H7 (cell line): ENCODE data around the gene ANKMY1. TPM values are rescaled to one million over a fixed set of nuclear protein-coding genes. Genes with fewer than 3 reads are reported as not detected.

Experiments
- DNase-seq: peaks from one replicate; pipeline ENCODE4 v3.0.0; 2012
- H3K27me3 ChIP-seq: 2 replicates; pipeline ENCODE4 v1.6.0; 2011; ENCODE audit warnings: mild to moderate bottlenecking, low read length; ENCODE audit not compliant: control insufficient read depth, insufficient read depth
- H3K36me3 ChIP-seq: replicated peaks from 2 replicates; pipeline ENCODE4 v1.5.1; 2011; ENCODE audit warnings: low read length; ENCODE audit not compliant: control insufficient read depth, insufficient read depth
- H3K4me3 ChIP-seq: 2 replicates; pipeline ENCODE4 v1.5.1; 2011; ENCODE audit warnings: low read depth, mild to moderate bottlenecking, control low read depth, low read length, moderate library complexity; ENCODE audit not compliant: insufficient read depth
- total RNA-seq: library from RNA; depleted of rRNA; stranded (reverse); fragments of >200 nt; shearing (Covaris generic); gene quantifications from 2 replicates; pipeline ENCODE4 v1.2.3, GENCODE V29; 2014

ANKMY1 gene
- total RNA-seq, 1 experiment from 2014 or later = 3.6 TPM

DNA sequence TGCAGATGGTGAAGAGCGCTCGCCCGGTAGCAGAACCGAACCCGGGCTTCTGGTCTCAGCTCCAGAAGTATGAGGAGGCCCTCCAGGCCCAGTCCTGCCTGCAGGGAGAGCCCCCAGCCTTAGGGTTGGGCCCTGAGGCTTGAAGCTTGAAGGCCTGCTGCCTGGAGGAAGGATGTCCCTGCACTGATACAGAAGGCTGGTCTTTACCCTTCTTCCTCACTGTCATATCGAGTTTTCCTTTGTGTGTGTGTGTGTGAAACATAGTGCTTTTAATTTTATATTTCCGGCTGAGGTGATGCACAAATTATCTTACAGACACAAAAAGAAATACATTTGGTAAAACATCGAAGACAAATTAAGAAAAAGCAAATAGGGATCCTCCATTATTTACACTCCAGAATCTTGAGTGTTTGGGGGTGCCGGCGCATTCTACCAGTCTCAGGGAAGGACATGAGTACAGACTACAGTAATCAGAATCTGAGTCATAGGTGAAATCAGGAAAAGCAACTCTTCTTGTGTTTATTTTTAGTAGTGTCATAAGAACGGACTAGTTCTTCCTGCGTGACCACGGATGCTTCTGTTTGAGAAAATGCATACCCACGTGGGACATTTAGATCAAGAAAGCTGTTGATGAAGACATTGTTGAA, 3.7 kb upstream of the ANKMY1 start:
- Histone ChIP-seq H3K4me3 (peak overlapping the region; percentile 46), H3K27me3 (peaks cover 20% of the 10 kb centered on the region), H3K36me3 (no peaks in the 10 kb centered on the region; the same call in 1 of the 2 replicates)
- no peak for DNase-seq

DNA sequence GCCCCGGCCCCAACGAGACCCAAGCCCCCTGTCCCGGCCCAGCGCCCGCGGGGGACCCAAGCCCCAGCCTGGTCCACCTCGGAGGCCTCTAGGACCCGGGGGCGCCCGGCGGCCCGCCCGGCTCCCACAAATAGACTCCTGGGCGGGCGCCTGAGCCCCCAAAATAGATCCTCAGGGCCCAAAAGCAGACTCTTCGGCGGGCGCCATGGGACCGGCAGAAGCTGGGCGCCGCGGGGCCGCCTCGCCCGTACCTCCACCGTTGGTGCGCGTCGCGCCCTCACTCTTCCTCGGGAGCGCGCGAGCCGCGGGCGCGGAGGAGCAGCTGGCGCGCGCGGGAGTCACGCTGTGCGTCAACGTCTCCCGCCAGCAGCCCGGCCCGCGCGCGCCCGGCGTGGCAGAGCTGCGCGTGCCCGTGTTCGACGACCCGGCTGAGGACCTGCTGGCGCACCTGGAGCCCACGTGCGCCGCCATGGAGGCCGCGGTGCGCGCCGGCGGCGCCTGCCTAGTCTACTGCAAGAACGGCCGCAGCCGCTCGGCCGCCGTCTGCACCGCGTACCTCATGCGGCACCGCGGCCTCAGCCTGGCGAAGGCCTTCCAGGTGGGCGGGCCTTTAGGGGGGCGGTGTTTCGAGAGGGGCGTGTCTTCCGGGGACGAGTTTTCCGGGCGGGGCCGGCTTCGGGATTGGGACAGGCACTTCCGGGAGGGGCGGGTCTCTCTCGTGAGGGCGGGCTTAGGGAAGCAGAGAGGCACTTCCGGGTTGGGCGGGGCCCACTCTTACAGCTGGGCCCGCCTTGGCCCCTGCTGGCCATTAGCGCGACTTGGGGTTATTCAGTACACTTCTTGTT, 2.9 kb upstream of the ANKMY1 start:
- peak; percentile 98 for DNase-seq
- peaks cover 20% of the 10 kb centered on the region for H3K27me3 ChIP-seq
- H3K4me3 ChIP-seq = peak overlapping the region; percentile 74
- H3K36me3 ChIP-seq = no peaks in the 10 kb centered on the region; the same call in 1 of the 2 replicates

- peak; percentile 91 for DNase-seq
Measured at GRCh38 chr2:240560084-240560479, 2.3 kb upstream of the ANKMY1 start, which contains the start of gene DUSP28. TSS of gene DUSP28 (plus strand) at chr2:240560357. CDS start at chr2:240560685, 328 bp downstream.

DNA sequence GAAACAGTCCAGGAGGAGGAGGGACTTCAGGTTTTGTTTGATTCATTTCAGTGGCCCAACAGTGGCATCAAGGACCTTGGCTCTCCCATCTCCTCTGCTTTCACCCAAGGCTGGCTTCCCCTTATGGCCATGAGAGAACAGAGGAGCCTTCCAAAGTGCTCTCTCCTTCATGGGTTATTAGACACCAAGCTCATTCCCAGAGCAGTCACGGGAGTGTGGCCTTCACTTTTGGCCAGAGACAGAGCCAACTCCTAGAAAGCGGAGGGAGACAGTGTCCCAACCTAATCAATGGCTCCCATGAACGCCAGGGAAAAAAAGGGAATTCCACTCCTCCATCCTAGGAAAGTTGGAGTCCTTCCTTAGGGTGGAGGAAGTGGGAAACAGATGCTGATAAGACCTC, 1.5 kb upstream of the ANKMY1 start:
- Histone ChIP-seq H3K4me3 (no peak overlapping the region), H3K27me3 (peaks cover 20% of the 10 kb centered on the region), H3K36me3 (no peaks in the 10 kb centered on the region; the same call in 1 of the 2 replicates)
- no peak for DNase-seq

More at GRCh38 chr2:240560084-240560479, 2.3 kb upstream of the ANKMY1 start, which contains the start of gene DUSP28:
- Histone ChIP-seq H3K27me3 (peaks cover 20% of the 10 kb centered on the region), H3K4me3 (peak within 1 kb of the TSS; percentile 74), H3K36me3 (no peaks in the 10 kb centered on the region; the same call in 1 of the 2 replicates)

- H3K36me3 ChIP-seq = no peaks in the 10 kb centered on the region; the same call in 1 of the 2 replicates
- peaks cover 20% of the 10 kb centered on the region for H3K27me3 ChIP-seq
- H3K4me3 ChIP-seq = peak overlapping the region; percentile 23
- no peak for DNase-seq
Measured at GRCh38 chr2:240558236-240558761, 511 bp upstream of the ANKMY1 start.

GRCh38 chr2:240557101-240557751, 562 bp downstream of the ANKMY1 start:
- Histone ChIP-seq H3K27me3 (peaks cover 20% of the 10 kb centered on the region), H3K4me3 (peak overlapping the region; percentile 27), H3K36me3 (no peaks in the 10 kb centered on the region; the same call in 1 of the 2 replicates)
- DNase-seq = peak; percentile 70

DNA sequence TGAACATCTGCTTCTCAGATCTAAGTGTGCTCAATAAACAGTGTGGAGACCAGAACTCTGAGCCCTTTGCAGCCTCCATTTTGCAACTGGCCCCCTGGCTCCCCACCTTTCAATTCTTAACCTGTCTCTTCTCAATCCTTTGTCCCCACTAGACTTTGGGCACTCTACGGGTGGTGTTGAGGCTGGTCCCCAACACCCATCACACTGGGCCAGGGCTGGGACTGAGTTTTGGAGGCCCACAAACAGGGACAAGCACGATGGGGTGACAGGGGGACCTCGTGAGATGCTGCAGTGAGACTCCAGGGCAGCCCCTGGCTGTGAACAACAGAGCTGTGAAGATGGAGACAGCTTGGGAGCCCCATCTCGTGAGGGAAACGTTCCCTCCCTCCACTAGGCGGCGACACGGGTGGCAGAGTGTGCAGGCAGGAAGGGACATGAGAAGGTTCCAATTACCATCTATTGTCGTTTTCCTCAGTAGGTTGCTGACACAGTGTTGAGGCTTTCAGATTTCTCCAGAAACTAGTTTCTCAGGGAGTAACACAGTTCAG, 1.2 kb downstream of the ANKMY1 start:
- H3K27me3 ChIP-seq = peaks cover 20% of the 10 kb centered on the region
- H3K4me3 ChIP-seq = no peak overlapping the region
- no peaks in the 10 kb centered on the region; the same call in 1 of the 2 replicates for H3K36me3 ChIP-seq
- DNase-seq = peak; percentile 90

DNA sequence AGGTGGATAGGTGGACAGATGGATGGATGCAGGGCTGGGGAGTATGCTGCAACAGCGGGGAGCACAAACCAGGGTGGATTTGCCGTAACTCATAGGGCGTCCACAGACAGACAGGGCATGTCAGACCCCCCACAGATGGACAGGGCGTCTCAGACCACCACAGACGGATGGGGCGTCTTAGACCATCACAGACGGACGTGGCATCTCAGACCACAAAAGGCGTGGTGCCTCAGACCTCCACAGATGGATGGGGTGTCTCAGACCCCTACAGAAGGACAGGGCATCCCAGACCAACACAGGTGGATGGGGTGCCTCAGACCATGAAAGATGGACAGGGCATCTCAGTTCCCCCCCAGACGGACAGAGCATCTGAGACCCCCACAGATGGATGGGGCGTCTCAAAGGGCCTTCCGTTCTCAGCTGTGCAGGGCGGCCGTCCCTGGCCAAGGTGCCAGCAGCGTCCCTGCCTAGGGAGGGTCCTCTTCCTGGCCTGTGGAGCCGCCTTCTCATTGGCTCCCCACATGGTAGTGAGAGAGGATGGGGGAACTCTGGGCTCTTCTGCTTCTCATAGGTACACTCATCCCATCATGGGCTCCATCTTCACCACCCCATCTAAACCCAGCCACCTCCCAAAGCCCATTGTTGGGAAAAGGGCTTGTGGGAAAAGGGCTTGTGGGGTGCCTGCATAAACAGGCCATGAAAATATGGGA, 2.1 kb downstream of the ANKMY1 start:
- Histone ChIP-seq H3K36me3 (no peaks in the 10 kb centered on the region; the same call in 1 of the 2 replicates), H3K4me3 (no peak overlapping the region), H3K27me3 (peaks cover 20% of the 10 kb centered on the region)
- DNase-seq = no peak

DNA sequence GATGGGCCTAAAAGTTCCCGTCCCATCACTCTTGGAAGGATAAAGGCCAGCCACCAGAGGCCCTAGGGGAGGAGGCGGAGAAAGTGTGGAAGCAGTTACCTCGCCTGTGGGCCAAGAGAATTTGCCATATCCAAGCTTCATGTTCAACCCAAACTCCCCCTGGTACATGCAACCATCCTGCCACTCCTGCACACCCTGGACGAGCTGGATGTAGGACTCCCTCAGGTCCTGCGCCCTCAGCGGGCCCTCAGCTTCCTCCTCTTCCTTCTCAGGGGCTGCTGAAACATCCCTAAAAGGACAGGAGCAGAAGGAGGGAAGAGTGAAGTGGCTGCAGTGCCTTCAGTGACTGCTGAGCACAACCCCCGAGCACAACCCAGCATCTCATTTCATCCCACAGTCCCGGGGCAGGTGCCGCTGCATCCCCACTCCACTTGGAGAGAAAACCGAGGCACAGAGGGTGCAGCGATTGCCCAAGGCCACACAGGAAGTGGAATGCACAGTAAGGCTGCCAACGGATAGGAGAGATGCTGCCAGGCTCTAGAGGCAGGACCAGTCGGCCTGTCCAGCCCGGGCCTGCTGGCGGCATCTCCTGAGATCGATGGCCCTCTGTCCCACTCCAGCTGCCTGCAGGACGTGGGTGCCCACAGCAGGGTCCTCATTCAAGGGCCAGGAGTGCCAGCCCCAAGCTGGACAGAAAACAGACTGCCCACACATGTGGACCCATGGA, 2.9 kb downstream of the ANKMY1 start:
- Histone ChIP-seq H3K27me3 (peaks cover 20% of the 10 kb centered on the region), H3K4me3 (no peak overlapping the region), H3K36me3 (no peaks in the 10 kb centered on the region; the same call in 1 of the 2 replicates)
- DNase-seq = peak; percentile 24

DNA sequence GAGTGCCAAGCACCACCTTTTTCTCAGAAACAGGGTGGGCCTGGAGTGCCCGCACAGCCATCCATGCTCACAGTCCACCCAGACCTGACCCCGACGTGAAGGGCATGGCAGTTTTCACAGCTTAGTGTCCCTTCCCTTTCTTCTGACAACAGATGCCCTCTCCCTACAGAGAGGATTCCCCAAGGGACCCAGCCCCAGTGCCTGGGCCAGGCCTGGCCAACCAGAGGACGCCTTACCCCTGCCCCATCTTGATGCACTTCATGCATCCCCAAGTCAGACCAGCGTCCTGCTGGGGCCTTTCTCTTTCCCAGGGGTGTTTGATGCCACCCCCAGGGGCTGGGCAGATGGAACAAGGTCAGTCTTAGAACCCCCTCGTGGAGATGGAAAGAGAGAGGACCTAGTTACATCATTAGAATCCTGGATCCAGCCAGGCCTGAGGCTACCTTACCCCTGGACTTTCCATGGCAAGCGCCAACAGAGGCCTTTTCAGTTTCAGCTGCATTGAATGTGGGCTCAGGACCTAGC, 3.8 kb downstream of the ANKMY1 start:
- no peaks in the 10 kb centered on the region; the same call in 1 of the 2 replicates for H3K36me3 ChIP-seq
- no peak overlapping the region for H3K4me3 ChIP-seq
- peak; percentile 25 for DNase-seq

GRCh38 chr2:240551811-240552210, 6.0 kb downstream of the ANKMY1 start:
- Histone ChIP-seq H3K36me3 (no peaks in the 10 kb centered on the region), H3K27me3 (no peaks in the 10 kb centered on the region), H3K4me3 (no peak overlapping the region)
- no peak for DNase-seq

More for the DNA sequence above, 3.8 kb downstream of the ANKMY1 start:
- peaks cover 11% of the 10 kb centered on the region for H3K27me3 ChIP-seq

GRCh38 chr2:240551288-240551687, 6.5 kb downstream of the ANKMY1 start:
- no peak for DNase-seq
- H3K36me3 ChIP-seq = no peaks in the 10 kb centered on the region
- H3K4me3 ChIP-seq = no peak overlapping the region
- no peaks in the 10 kb centered on the region for H3K27me3 ChIP-seq

DNA sequence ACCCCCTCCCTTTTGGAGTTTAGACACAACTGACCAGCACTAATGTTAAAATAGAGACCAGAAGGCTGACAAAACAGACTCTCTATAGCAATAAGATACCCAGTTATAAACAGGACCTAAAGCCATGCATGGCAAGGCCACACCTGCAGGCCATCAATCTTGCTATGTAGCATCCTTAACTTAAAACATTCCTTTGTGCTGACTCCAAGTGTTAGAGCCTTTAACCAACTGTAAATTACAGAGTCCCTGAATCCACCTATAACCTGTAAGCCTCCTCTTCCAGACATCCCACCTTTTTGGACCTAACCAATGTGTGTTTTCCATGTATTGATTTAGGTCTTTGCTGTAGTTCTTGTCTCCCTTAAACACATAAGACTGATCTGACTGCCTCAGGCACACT, 17.9 kb downstream of the ANKMY1 start:
- DNase-seq = no peak
- no peaks in the 10 kb centered on the region for H3K27me3 ChIP-seq
- H3K36me3 ChIP-seq = no peaks in the 10 kb centered on the region; the same call in 1 of the 2 replicates
- no peak overlapping the region for H3K4me3 ChIP-seq
